Lung (tissue), 12 donors: ENCODE results near the gene OSBPL2. TPM values are rescaled to one million over a fixed set of nuclear protein-coding genes. Genes with fewer than 3 reads are reported as not detected.

Experiments used
- ATAC-seq: fragments of 200-7000 bp; cut with Tn5 transposase; one replicate; pipeline ENCODE4 v1.9.1; 2020; ENCODE audit warnings: moderate number of reproducible peaks; ENCODE audit not compliant: insufficient read depth, low FRiP score
- DNase-seq, 3 donors: peaks; one replicate each; pipeline ENCODE4 v3.0.0-alpha.2; 2013 to 2017
- H3K27ac ChIP-seq, 2 donors: one replicate each; pipeline ENCODE4 v1.5.1; 2013; ENCODE audit warnings: mild to moderate bottlenecking in 2 of 2, moderate library complexity in 2 of 2, control low read depth in 1 of 2, inconsistent platforms in 1 of 2, low read depth in 1 of 2, low read length in 1 of 2
- H3K27me3 ChIP-seq, 3 donors: one replicate each; pipeline ENCODE4 v1.5.1; 2013; ENCODE audit warnings: low read length in 2 of 3; ENCODE audit not compliant: control insufficient read depth in 3 of 3, insufficient read depth in 3 of 3
- H3K36me3 ChIP-seq, 4 donors: one replicate each; pipeline ENCODE4 v1.5.1; 2013; ENCODE audit warnings: low read length in 4 of 4, mild to moderate bottlenecking in 1 of 4, moderate library complexity in 1 of 4; ENCODE audit not compliant: control insufficient read depth in 4 of 4, insufficient read depth in 4 of 4
- H3K4me1 ChIP-seq, 5 donors: one replicate each; pipeline ENCODE4 v1.5.1; 2013; ENCODE audit warnings: low read length in 5 of 5, mild to moderate bottlenecking in 2 of 5, moderate library complexity in 1 of 5; ENCODE audit not compliant: control insufficient read depth in 5 of 5, insufficient read depth in 5 of 5
- H3K4me3 ChIP-seq: one replicate; pipeline ENCODE4 v1.5.1; 2013; ENCODE audit warnings: mild to moderate bottlenecking, control low read depth, moderate library complexity
- H3K9ac ChIP-seq, 2 donors: one replicate each; pipeline ENCODE4 v1.5.1; 2013; ENCODE audit warnings: low read length in 2 of 2, control low read depth in 1 of 2; ENCODE audit not compliant: insufficient read depth in 1 of 2
- H3K9me3 ChIP-seq, 4 donors: one replicate each; pipeline ENCODE4 v1.5.1; 2013; ENCODE audit warnings: low read length in 3 of 4, mild to moderate bottlenecking in 1 of 4, moderate library complexity in 1 of 4; ENCODE audit not compliant: control insufficient read depth in 4 of 4, insufficient read depth in 3 of 4
- WGBS, 2 donors: extraction: QIAGEN DNeasy Blood & Tissue Kit; methylation state at CpG; one replicate each; pipeline ENCODE4 v1.1.7; 2013; 5-methylcytosine and 5-hydroxymethylcytosine counted together
- polyA plus RNA-seq, 2 donors: library from polyadenylated mRNA; stranded (reverse); fragments of 200-250 nt; gene quantifications; one replicate each; pipeline ENCODE4 v1.2.1, GENCODE V29; 2013
- total RNA-seq, 2 donors: library from RNA; depleted of rRNA in 1 of 2; stranded (reverse); fragments of >200 nt in 1 of 2; gene quantifications; one replicate each; pipeline ENCODE4 v1.2.1, GENCODE V29; 2014 to 2021
- TF ChIP-seq, protein P1 (sequence below): IDR thresholded peaks from 2 replicates; pipeline ENCODE4 v1.5.1; 2012; ENCODE audit warnings: mild to moderate bottlenecking; ENCODE audit errors: control extremely low read depth, extremely low read depth
- donor health status: control.
- donor health status: control.
- donor health status: Bipolar disorder and iron deficiency.
- donor health status: healthy.
- donor health status: DM: yes; HTN: yes; CAD: no.

OSBPL2 gene
- total and polyA plus RNA-seq, 4 donors = 13.2 to 48.0 (median 27.7) TPM

DNA sequence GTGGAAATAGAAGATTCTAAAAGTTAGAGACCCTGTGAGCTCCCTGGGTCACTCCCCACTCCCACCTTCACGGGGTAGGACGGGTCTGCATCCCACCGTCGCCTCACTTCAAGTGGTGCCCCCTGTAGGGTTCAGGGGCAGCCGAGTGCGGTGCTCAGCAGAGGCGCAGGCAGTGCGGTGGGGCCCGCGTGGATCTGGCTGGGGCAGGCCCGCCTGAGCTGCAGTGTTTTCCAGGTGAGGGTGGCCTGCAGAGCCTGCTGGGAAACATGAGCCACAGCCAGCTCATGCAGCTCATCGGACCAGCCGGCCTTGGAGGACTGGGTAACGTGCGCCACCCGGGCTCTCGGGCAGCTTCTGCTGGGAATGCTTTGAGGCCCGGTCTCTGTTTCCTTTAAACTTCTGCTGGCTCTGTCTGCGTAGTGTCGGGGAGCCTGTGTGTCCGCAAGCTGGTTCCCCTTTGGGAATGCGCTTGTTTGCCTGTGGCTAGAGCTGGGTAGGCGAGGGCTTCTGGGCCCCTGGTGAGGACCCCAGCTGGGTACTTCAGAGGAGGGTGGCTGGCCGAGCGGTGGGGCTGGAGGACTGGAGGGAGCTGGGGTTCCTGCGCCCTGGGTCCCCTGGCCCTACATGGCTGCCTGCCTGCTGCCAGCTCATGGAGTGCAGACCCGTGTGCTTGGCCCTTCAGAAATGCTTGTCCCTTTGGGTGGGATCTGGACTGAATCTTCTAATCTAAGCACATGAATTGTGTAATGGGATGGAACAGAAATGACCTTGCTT is 68.3 kb downstream of the OSBPL2 start:
- peaks cover 5 to 70% (median 25%) of the 10 kb centered on the region in 4 donors for H3K36me3 ChIP-seq
- no peak for DNase-seq
- no peaks in the 10 kb centered on the region for H3K27me3 ChIP-seq
- TF ChIP-seq, protein P1, sequence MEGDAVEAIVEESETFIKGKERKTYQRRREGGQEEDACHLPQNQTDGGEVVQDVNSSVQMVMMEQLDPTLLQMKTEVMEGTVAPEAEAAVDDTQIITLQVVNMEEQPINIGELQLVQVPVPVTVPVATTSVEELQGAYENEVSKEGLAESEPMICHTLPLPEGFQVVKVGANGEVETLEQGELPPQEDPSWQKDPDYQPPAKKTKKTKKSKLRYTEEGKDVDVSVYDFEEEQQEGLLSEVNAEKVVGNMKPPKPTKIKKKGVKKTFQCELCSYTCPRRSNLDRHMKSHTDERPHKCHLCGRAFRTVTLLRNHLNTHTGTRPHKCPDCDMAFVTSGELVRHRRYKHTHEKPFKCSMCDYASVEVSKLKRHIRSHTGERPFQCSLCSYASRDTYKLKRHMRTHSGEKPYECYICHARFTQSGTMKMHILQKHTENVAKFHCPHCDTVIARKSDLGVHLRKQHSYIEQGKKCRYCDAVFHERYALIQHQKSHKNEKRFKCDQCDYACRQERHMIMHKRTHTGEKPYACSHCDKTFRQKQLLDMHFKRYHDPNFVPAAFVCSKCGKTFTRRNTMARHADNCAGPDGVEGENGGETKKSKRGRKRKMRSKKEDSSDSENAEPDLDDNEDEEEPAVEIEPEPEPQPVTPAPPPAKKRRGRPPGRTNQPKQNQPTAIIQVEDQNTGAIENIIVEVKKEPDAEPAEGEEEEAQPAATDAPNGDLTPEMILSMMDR = no peak
- 93 to 94% methylated on average over 27 of the region's 27 CpGs for WGBS, 2 donors
- no peak overlapping the region for H3K4me3 ChIP-seq
- ATAC-seq = no peak
- H3K9ac ChIP-seq = no peak overlapping the region
- H3K9me3 ChIP-seq = no peaks in the 10 kb centered on the region
- no peak overlapping the region for H3K27ac ChIP-seq
- peaks cover 0 to 17% (median 8%) of the 10 kb centered on the region in 5 donors for H3K4me1 ChIP-seq

DNA sequence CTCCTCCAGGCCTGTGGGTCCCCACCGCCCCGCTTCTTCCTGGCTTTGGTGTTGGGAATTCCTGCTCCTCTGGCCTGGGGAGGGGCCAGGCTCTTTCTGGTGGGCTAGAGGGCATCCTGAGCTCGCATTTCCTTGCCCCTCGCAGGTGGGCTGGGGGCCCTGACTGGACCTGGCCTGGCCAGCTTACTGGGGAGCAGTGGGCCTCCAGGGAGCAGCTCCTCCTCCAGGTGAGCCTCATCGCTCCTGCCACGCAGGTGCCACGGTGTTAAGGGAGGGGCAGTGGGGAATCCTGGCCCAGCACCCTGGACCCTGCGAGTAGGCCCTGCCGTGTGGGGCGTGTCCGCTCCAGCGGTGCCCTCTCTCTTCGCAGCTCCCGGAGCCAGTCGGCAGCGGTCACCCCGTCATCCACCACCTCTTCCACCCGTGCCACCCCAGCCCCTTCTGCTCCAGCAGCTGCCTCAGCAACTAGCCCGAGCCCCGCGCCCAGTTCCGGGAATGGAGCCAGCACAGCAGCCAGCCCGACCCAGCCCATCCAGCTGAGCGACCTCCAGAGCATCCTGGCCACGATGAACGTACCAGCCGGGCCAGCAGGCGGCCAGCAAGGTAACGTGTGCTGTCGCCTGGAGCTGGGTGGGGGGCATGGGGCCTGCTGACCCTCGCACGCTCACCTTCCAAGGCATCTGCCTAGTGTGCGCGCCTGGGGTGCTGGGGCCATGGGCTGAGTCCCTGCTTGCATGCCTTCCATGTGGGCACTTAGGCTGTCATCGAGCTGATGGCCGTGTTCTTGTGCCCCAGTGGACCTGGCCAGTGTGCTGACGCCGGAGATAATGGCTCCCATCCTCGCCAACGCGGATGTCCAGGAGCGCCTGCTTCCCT is 69.1 kb downstream of the OSBPL2 start:
- H3K4me1 ChIP-seq = peaks cover 0 to 17% (median 8%) of the 10 kb centered on the region in 5 donors
- no peak for ATAC-seq
- peaks cover 5 to 78% (median 26%) of the 10 kb centered on the region in 4 donors for H3K36me3 ChIP-seq
- H3K4me3 ChIP-seq = no peak overlapping the region
- peak overlapping the region in 1 of 2 donors; percentile 20 for H3K27ac ChIP-seq
- TF ChIP-seq, protein P1 = no peak
- DNase-seq = no peak
- WGBS, 2 donors = 85 to 87% methylated on average over 42 of the region's 42 CpGs
- no peak overlapping the region for H3K9ac ChIP-seq
- no peaks in the 10 kb centered on the region for H3K27me3 ChIP-seq
- no peaks in the 10 kb centered on the region for H3K9me3 ChIP-seq

DNA sequence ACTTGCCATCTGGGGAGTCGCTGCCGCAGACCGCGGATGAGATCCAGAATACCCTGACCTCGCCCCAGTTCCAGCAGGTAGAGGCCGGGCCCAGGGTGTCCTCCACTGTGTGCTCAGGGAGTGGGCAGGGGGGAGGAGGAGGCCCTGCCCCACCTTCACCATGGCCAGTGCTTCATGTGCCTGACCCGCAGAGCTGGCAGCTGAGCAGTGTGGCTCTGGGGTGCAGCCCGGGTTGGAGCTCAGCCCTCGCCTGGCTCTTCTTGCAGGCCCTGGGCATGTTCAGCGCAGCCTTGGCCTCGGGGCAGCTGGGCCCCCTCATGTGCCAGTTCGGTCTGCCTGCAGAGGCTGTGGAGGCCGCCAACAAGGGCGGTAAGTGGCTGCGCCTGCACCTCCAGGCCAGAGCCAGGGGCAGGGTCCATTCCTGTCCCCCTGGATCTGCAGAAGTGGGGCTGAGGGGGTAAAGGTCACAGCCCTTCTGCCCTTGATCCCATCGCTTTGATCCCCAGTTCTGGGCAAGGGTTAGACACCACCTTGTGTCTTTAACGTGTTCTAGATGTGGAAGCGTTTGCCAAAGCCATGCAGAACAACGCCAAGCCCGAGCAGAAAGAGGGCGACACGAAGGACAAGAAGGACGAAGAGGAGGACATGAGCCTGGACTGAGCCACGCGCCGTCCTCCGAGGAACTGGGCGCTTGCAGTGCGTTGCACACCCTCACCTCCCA is 69.9 kb downstream of the OSBPL2 start:
- Histone ChIP-seq H3K27ac (no peak overlapping the region), H3K4me1 (peaks cover 0 to 17% (median 8%) of the 10 kb centered on the region in 5 donors), H3K9me3 (peaks cover 0 to 3% (median 0%) of the 10 kb centered on the region in 4 donors), H3K9ac (no peak overlapping the region), H3K36me3 (peaks cover 5 to 86% (median 28%) of the 10 kb centered on the region in 4 donors), H3K4me3 (no peak overlapping the region), H3K27me3 (no peaks in the 10 kb centered on the region)
- no peak for ATAC-seq
- DNase-seq = no peak
- WGBS, 2 donors = 93% methylated on average over 29 of the region's 29 CpGs
- TF ChIP-seq, protein P1 = no peak
